ENCODE results near the gene ZNF714. TPM values are rescaled to one million over a fixed set of nuclear protein-coding genes. Genes with fewer than 3 reads are reported as not detected.

The ZNF714 gene
- total RNA-seq, 1 donor from 2014 or later = 22.0 TPM

- Mint-ChIP-seq H3K36me3 (ENCODE audit: unreplicated experiment) (peaks cover 21% of the 10 kb centered on the region), H3K9me3 (ENCODE audit: unreplicated experiment) (peaks cover 2% of the 10 kb centered on the region), H3K4me3 (ENCODE audit: unreplicated experiment) (no peak overlapping the region), H3K27me3 (ENCODE audit: unreplicated experiment) (no peaks in the 10 kb centered on the region), H3K27ac (ENCODE audit: unreplicated experiment) (no peak overlapping the region), H3K4me1 (ENCODE audit: low read depth, unreplicated experiment) (no peaks in the 10 kb centered on the region)
- DNase-seq = no peak
- no peak for TF ChIP-seq CTCF (IDR thresholded peaks at IDR 0.05; ENCODE audit: partially characterized antibody, unreplicated experiment)
Observed at GRCh38 chr19:21117041-21117907, 35.3 kb downstream of the ZNF714 start.

- H3K9me3 Mint-ChIP-seq (ENCODE audit: unreplicated experiment) = peaks cover 1% of the 10 kb centered on the region
- no peaks in the 10 kb centered on the region for H3K4me1 Mint-ChIP-seq (ENCODE audit: low read depth, unreplicated experiment)
- no peak for DNase-seq
- TF ChIP-seq CTCF (IDR thresholded peaks at IDR 0.05; ENCODE audit: partially characterized antibody, unreplicated experiment) = no peak
- H3K36me3 Mint-ChIP-seq (ENCODE audit: unreplicated experiment) = peaks cover 4% of the 10 kb centered on the region
- no peak overlapping the region for H3K27ac Mint-ChIP-seq (ENCODE audit: unreplicated experiment)
- H3K27me3 Mint-ChIP-seq (ENCODE audit: unreplicated experiment) = no peaks in the 10 kb centered on the region
- no peak overlapping the region for H3K4me3 Mint-ChIP-seq (ENCODE audit: unreplicated experiment)
Observed at GRCh38 chr19:21126078-21126477, 44.1 kb downstream of the ZNF714 start.

- H3K27ac Mint-ChIP-seq (ENCODE audit: unreplicated experiment) = peak overlapping the region; percentile 3
- H3K4me3 Mint-ChIP-seq (ENCODE audit: unreplicated experiment) = no peak overlapping the region
Observed at GRCh38 chr19:21127001-21127400, 45.0 kb downstream of the ZNF714 start.

GRCh38 chr19:21127898-21128297 is 45.9 kb downstream of the ZNF714 start:
- H3K4me1 Mint-ChIP-seq (ENCODE audit: low read depth, unreplicated experiment) = no peaks in the 10 kb centered on the region
- H3K27me3 Mint-ChIP-seq (ENCODE audit: unreplicated experiment) = no peaks in the 10 kb centered on the region
- peaks cover 4% of the 10 kb centered on the region for H3K36me3 Mint-ChIP-seq (ENCODE audit: unreplicated experiment)
- H3K9me3 Mint-ChIP-seq (ENCODE audit: unreplicated experiment) = peaks cover 1% of the 10 kb centered on the region
- DNase-seq = no peak
- H3K4me3 Mint-ChIP-seq (ENCODE audit: unreplicated experiment) = no peak overlapping the region
- TF ChIP-seq CTCF (IDR thresholded peaks at IDR 0.05; ENCODE audit: partially characterized antibody, unreplicated experiment) = no peak
- no peak overlapping the region for H3K27ac Mint-ChIP-seq (ENCODE audit: unreplicated experiment)

More at GRCh38 chr19:21127001-21127400, 45.0 kb downstream of the ZNF714 start:
- Mint-ChIP-seq H3K36me3 (ENCODE audit: unreplicated experiment) (peaks cover 4% of the 10 kb centered on the region), H3K9me3 (ENCODE audit: unreplicated experiment) (peaks cover 1% of the 10 kb centered on the region), H3K4me1 (ENCODE audit: low read depth, unreplicated experiment) (no peaks in the 10 kb centered on the region), H3K27me3 (ENCODE audit: unreplicated experiment) (no peaks in the 10 kb centered on the region)
- no peak for TF ChIP-seq CTCF (IDR thresholded peaks at IDR 0.05; ENCODE audit: partially characterized antibody, unreplicated experiment)
- DNase-seq = no peak
